T1000 (cell line): ENCODE measurements around the gene CSTPP1.
"Not testable (repeated sequence)": the region's sequence is repeated elsewhere in the genome, so short reads cannot be mapped to it uniquely, and the experiment has no call there.

Experiments
- DNase-seq: peaks from one replicate; lab custom pipeline; 2025; ENCODE audit warnings: mixed read lengths; lab: John Stamatoyannopoulos, UW

CSTPP1 gene

DNA sequence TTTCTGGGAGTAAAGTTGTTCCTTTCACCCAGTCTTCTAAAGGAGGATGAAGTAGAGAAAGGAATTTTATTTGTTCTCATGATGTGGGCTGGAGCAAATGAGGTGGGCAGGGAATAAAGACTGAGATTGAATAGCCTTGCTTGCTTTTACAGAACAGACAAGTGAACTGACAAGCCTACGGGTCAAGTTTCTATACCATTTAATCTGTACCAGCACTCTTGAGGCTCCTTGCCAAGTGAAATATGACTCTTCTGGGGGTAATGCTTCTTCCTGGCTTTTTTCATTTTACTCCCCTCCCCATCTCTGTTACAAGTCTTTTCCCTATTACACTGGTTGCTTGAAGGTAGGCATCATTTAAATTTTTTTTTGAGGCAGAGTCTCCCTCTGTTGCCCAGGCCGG lies 54.8 kb downstream of the CSTPP1 start:
- no peak for DNase-seq

DNA sequence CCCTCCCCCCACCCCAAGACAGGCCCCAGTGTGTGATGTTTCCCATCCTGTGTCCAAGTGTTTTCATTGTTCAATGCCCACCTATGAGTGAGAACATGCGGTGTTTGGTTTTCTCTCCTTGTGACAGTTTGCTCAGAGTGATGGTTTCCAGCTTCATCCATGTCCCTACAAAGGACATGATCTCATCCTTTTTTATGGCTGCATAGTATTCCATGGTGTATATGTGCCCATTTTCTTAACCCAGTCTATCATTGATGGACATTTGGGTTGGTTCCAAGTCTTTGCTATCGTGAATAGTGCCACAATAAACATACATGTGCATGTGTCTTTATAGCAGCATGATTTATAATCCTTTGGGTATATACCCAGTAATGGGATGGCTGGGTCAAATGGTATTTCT lies 55.8 kb downstream of the CSTPP1 start:
- not testable (repeated sequence) for DNase-seq

DNA sequence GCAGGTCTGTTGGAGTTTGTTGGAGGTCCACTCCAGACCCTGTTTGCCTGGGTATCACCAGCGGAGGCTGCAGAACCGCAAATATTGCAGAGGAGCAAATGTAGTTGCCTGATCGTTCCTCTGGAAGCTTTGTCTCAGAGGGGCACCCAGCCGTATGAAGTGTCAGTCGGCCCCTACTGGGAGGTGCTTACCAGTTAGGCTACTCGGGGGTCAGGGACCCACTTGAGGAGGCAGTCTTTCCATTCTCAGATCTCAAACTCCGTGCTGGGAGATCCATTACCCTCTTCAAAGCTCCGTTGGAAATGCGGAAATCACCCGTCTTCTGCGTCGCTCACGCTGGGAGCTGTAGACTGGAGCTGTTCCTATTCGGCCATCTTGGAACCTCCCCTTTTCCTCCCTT lies 61.2 kb downstream of the CSTPP1 start:
- not testable (repeated sequence) for DNase-seq

DNA sequence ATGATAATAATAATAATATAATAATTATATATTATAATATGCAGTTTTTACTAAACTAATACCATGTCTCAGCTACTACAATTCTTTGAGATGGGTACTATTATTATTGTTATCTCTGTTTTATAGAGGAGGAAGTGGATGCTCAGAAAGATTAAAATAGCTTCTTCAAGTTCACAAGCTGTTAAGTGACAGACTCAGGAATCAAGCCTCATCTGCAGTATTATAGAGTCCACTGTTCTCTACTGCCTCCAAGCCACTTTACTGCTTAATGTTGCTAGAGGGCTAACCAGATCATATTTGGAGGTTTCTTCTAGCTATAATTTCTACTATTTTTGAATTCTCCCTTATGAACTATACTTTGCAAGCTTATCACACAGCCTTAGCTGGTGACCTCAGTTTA lies 62.7 kb downstream of the CSTPP1 start:
- DNase-seq = no peak

DNA sequence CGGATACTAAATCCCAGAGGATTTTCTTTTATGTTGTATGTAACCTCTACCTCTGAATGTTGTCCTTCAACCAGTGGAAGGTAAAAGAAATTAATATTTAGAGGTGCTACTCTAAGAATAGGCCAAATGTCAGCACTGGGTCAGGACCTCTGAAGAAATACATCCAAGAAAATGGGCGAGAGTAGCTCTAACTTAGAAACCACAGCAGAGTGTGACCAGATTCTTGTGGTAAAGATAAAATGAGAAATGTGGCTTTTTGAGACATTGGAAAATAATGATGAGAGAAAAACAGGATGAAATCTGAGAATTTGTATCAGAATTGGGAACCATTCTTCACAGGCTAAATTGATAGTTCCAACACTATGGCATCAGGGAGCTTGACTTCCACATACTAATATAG lies 63.5 kb downstream of the CSTPP1 start:
- DNase-seq = no peak

DNA sequence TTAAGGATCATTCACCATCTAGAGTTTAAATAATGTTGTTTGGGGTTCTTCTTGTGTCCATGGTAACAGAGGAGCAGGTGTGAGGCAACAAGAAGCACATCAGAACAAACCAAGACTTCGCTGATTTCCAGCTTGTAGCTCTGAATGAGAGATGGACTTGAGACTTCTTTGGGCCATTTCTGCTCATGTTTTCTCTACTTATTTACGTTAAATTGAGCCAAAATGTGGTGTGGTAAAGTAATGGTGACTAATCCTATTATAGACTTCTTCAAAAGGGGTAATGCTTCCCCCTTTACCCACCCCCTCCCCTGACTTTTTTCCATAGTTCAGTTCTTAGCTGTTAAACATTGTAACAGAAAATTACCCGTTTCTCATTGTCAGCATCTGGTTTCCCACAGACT lies 65.2 kb downstream of the CSTPP1 start:
- DNase-seq = no peak

DNA sequence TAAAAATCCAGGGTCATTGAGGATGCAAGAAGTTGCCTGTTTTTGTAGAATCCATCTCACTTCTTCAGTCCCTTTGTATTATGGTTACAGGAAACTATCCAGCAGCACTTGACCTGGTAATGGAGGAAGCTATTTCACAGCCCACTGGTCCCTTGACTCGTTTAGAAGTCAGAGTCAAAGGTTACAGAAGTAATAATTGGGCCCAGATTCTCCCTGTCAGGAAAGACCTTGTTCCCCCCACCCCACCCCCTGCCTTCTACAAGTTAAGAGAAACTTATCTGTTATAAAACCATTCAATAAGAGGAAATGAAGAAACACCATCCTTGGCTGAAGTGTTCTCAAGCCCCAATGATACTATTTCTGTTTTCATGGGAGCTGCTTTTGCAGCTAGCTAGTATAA lies 65.8 kb downstream of the CSTPP1 start:
- no peak for DNase-seq

DNA sequence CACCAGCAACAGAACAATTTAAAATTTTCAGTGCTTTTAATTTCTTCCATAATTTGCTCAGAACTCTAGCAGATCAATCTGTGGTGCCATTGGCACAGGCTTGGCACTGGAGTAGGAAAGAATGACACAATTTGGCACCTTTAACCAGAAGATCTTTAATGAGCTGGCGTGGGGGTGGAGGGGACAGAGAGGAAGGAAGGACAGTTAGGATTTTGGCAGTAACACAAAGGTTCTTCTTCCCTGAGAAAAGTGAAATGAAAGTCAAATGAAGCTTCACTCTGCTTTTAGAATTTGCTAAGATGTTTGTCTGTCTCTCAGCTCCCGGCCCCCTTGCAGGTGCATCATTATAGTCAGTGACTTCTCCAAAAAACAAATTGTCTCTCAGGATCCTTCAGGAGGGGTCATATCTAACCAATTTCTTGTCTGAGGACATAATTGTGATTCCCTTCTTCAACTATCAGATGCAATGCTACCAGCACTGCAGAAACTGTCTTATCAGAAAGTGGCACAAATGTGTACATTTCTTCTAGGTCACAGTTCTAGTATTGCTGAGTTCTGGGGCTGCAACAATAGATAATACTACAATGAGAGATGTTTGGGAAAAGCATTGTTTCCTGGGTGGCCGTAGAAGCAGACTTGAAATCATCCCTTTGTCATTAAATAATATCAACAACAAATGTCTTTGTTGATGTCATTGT lies 66.8 kb downstream of the CSTPP1 start:
- DNase-seq = no peak

DNA sequence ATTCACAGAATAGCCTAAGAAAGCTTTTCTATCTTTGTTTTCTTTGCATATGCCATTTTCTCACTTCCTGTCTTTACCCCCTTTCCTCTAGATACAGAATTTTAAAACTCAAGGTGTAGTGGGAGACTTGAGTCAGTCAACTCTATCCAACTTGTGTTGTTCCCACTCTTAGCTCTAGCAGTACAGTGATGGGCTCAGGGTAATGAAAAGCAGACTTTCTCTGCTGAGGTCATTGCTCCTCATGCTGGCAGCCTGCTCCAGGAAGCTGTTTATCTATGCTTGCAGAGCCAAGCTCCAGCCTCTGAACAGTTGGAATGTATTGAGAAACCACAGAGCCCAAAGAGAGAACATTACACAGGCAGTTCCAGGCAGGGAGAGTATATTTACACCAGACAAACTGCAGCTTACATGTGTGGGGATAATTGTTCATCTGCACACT lies 68.1 kb downstream of the CSTPP1 start:
- peak; percentile 2 for DNase-seq

DNA sequence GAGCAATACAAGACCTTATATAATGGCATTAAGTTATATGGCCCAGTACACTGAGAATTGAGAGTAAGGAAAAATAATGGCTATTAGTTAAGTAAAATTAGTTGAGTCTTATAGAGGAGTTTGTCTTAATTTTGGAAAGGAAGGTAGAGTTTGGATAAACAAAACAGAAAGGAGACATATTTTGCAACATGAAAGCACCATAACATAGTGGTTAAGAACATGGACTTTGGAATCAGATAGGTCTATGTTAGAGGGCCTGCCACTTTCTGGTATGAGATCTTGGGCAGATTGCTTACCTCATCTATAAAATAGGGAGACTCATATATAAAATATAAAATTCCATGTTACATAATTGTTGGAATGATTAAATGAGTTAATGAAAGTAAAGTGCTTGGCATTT lies 68.9 kb downstream of the CSTPP1 start:
- no peak for DNase-seq

DNA sequence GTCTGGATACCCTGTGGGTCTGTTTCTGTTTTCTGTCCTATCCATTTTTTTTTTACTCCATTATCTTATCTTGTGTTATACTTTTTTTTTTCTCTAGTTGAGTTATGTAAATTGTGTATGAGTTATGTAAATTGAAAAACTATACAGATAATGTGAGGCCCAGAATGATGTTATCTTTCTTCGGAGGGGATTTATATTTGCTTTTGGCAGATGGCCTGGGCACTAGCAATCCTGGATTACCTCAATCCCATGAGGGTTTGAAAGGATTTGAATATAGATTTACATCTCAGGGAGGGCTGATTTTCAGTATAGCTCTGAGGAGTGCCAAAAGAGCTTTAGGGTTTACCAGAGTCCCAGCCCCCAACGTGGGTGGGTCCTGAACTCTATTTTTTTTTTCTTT lies 71.0 kb downstream of the CSTPP1 start:
- DNase-seq = no peak

DNA sequence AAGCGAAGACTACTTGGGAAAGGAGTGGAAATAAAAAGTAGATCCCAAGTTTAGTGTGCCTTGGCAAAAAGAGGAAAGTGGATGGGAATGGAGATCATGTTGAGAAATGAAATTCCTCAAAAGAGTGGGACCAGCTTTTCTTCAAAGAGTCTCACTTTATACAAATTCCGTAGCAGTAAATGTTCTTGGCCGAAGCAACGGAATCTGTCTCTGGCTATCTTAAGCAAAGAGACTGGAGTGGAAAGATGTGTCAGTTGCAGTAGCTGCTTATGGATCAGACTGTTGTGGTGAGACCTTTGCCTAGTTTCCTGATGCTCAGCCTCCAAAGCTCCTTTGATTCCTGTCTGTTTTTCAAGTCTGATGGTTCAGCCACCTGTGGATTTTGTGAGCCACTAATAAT lies 73.6 kb downstream of the CSTPP1 start:
- DNase-seq = no peak

DNA sequence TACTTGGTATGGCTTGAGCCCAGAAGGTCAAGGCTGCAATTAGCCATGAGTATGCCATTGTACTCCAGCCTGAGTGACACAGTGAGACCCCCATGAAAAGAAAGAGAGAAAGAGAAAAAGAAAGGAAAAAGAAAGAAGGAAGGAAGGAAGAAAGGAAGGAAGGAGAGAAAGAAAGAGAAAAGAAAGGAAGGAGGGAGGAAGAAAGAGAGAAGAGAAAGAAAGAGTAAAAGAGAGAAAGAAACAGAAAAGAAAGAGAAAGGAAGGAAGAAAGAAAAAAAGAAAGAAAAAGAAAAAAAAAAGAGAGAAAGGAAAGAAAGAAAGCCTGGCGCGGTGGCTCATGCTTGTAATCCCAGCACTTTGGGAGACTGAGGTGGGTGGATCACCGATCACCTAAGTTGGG lies 77.5 kb downstream of the CSTPP1 start:
- DNase-seq = no peak

DNA sequence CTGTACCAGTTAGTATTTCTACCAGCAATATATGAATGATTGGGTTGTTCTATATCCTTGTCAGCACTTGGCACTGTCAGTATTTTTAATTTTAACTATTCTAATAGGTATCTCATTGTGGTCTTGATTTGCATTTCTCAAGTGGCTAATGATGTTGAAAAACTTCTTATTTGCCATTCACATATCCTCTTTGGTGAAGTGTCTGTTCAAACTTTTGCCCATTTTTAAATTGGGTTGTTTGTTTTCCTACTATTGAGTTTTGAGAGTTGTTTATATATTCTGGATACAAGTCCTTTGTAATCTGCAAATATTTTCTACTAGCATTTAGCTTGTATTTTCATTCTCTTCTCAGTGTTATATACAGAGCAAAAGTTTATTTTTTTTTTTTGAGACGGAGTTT lies 82.1 kb downstream of the CSTPP1 start:
- DNase-seq = no peak

DNA sequence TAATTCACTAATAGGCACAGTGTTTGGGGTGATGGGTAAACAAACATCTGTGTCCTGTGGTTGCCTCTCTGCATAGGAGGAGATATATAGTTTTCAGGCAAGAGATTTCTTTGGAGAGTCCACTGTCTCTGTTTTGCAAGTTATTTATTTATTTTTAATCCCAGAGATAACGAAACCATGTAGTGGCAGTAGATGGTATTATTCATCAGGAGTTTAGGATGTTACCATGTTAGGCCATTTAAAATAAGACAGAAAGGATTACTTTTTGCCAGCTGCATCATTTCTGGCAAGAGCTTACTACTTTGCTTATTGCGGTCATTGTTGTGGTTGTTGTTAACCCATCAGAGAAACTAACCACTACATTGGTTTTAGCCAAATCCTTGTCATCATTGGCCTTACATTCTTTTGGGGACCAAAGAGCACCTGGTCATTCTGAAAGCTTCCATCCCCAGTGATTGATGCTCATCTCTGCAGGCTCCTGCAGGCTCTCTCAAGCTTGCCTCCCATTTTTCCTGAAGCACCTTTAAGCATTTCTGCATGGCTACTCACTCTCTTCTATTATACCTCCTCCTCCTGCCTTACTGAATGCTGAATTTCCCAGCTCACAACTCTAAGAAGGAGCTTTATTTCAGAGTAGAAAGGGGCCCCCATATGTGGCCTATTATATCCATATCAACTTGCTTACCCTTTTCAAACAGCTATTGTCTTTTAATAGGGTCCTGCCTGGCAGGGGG lies 84.4 kb downstream of the CSTPP1 start:
- no peak for DNase-seq

DNA sequence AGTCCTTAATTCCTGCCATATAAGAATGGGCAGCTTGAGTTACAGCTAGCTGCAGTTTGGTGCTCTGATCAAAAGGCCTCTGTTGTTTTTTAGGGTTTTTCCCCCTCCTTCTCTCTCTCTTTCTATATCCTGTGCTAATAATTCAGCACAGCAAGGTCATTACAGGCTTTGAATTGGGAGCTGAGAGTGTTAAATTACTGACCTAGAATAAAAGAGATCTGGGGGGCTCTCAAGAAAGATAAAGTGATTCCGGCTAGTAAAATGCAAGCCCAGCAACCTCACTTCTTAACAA lies 84.9 kb downstream of the CSTPP1 start:
- no peak for DNase-seq

DNA sequence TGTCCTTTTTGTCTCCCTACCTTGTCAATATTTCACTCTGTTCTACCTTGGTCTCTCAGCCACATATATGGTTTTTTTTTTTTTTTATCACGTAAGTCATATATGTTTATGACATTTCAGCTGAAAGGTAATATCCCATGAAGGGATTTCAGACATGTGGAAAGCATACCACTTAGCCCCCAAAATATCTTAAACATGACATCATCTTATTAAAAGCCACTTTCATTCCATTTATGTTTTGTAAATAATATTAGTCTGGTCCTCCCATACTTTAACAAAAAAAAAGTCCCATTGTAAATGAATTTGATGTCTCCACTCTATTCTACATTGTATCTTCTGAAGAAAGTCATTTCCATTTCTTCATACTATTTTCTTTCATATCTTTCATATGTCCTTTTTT lies 85.4 kb downstream of the CSTPP1 start:
- no peak for DNase-seq

DNA sequence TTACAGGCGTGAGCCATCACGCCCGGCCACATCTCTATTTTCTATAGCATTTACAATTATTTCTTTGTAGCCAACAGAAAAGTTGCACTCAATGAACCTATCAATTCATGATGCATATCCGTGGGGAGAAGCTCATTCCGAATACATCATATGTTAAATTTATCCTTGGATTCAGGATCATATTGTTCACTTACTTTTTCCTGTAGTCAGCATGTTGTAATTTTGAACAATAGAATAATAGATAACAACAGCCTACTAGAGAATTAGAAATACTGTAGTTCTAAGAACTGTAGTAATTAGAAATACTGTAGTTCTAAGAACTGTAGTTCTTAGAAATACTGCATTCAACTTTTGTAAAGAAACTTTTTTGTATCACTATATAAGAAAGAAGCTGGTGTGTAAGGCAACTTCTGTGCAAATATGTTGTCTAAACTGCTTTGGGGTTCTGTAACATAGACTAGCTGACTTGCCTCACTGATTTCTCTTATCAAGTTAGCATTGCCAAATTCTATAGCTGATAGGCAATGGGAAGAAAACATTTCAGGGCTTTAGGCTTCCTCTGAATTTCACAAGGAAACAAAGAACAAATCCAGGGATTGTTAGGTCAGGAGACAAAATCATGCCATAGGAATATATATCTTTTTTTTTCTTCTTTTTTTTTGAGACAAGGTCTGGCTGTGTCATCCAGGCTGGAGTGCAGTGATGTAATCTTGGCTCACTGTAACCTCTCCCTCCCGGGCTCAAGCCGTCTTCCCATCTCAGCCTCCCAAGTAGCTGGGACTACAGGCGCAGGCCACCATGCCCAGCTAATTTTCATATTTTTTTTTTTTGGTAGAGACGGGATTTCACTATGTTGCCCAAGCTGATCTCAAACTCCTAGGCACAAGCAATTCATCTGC lies 91.9 kb downstream of the CSTPP1 start:
- no peak for DNase-seq

DNA sequence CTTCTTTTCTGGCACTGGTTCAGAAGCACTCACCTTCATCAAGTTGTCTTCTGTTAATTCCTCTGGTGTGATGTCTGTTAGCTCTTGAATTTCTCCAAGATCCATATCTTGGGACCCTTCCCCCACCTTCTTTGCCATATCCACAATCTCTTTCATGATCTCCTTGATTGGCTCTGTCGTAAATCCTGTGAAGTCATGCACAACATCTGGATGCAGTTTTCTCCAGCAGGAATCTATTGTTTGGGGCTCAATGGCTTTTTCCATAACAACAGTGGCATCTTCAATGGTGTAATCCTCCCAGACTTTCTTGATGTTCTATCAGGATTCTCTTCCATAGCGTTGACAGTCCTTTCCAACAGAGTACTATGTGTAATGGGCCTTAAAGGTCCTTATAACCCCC lies 96.9 kb downstream of the CSTPP1 start:
- DNase-seq = no peak

DNA sequence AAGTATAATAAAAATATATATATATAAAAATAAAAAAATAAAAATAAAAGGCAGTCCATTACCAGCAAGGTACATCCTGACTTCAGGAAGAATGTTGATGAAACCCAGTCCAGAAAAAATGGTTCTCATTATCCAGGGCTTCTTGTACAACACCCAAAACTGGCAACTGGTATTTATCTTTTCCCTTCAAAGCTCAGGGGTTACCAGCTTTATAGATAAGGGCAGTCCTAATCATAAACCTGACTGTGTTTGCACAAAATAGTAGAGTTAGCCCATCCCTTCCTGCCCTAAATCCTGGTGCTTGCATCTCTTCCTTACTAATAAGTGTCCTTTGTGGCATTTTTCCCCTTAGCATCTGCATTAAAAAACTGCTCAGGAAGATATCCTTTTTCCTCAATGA lies 97.5 kb downstream of the CSTPP1 start:
- DNase-seq = no peak

DNA sequence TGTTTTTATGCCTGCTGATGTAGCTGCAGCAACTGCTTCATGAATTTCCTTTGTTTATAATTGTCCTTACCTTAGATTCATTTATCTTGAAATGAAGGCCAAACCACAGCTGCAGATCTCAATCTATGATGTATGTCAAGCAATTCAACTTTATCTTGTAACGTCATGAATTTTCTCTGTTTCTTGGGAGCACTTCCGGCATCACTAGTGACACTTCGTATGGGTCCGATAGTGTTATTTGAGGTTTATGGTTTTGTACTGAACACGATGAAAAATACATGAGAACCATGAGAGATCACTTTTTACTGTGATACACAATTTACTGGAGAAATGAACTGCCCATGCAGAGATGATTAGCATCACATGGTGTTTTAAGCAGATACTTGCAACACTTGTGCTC lies 98.5 kb downstream of the CSTPP1 start:
- no peak for DNase-seq

DNA sequence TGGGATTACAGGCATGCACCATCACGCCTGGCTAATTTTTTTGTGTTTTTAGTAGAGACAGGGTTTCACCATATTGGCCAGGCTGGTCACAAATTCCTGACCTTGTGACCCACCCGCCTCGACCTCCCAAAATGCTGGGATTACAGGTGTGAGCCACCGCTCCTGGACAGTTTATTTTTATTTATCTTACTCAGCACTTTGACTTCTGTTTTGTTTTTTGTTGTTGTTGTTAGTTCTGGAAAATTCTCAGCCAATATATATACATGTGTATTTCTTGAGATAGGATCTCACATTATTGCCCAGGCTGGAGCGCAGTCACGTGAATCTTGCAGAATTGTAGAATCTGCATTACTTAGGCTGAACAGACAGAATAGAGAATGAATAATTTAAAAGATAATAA lies 107.6 kb downstream of the CSTPP1 start:
- DNase-seq = no peak

DNA sequence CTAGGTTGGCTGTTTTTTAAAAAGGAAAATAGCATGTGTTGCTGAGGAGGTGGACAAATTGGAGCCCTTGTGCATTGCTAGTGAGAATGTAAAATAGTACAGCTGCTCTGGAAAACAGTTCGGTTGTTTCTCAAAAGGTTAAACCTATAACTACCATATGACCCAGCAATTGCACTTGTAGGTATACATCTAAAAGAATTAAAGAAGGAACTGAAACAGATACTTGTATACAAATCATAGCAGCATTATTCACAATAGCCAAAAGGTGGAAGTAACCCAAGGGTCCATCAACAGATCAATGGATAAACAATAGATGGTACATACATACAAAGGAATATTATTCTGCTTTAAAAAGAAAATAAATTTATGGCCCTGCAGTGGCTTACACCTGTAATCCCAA lies 111.4 kb downstream of the CSTPP1 start:
- DNase-seq = no peak
